HepG2 (cell line): ENCODE data around the gene ECEL1. TPM values are rescaled to one million over a fixed set of nuclear protein-coding genes. Genes with fewer than 3 reads are reported as not detected.

Experiments used
- ATAC-seq: fragments of 200-7000 bp; cut with Tn5 transposase; 3 replicates; pipeline ENCODE4 v1.9.1; 2020; ENCODE audit warnings: mild to moderate bottlenecking, moderate library complexity
- BruUV-seq: library from RNA; stranded (reverse); fragments of 400-500 nt; replicated peaks from 2 replicates; lab custom pipeline; 2021; lab: Mats Ljungman, UMichigan
- CTCF ChIA-PET: fragments of 300-600 bp; formaldehyde crosslinking; extraction: SDS; loops from one replicate; lab custom pipeline; 2021; ENCODE audit warnings: low total read pairs, inconsistent platforms, low intra/inter-chr PET ratio; lab: Yijun Ruan, JAX
- POLR2A ChIA-PET: fragments of 350-600 bp; sonication (Branson Sonifier 250); formaldehyde crosslinking; loops from one replicate; lab custom pipeline; 2020; ENCODE audit warnings: antibody characterized with exemption, inconsistent platforms; lab: Yijun Ruan, JAX
- DNase-seq: peaks from one replicate; pipeline ENCODE4 v3.0.0-alpha.2; 2015; ENCODE audit warnings: low spot score
- FAIRE-seq: peaks from 3 replicates; lab custom pipeline; 2011; peaks lifted over from hg19 to GRCh38; lab: Jason Lieb, UNC
- H2AFZ ChIP-seq: one replicate; pipeline ENCODE4 v1.6.1; 2011; ENCODE audit warnings: low read length, inconsistent platforms
- H3K27ac ChIP-seq: fragments of 300-600 bp; 3 replicates; pipeline ENCODE4 v1.8.0; 2011; ENCODE audit warnings: mixed run types, mild to moderate bottlenecking, mixed read lengths, low read length, inconsistent platforms; ENCODE audit not compliant: insufficient read depth; ENCODE audit errors: extremely low read length
- H3K27me3 ChIP-seq, 2 experiments: fragments of 200-600 bp in 1 of 2; 2 replicates in 1 of 2; 3 replicates in 1 of 2; pipeline versions ENCODE4 v1.6.0 to v1.8.0; 2011; ENCODE audit warnings: low read length in 2 of 2, mild to moderate bottlenecking in 2 of 2, moderate library complexity in 2 of 2, inconsistent platforms in 1 of 2; ENCODE audit not compliant: insufficient read depth in 2 of 2, control insufficient read depth in 1 of 2
- H3K36me3 ChIP-seq, 2 experiments: fragments of 200-600 bp in 1 of 2; replicated peaks in 1 of 2; 2 replicates in 1 of 2; 3 replicates in 1 of 2; pipeline versions ENCODE4 v1.5.1 to v1.8.0; 2011; ENCODE audit warnings: low read length in 2 of 2, inconsistent platforms in 1 of 2; ENCODE audit not compliant: insufficient read depth in 2 of 2, control insufficient read depth in 1 of 2
- H3K4me1 ChIP-seq: 2 replicates; pipeline ENCODE4 v1.5.1; 2012; ENCODE audit warnings: low read length, inconsistent platforms; ENCODE audit not compliant: insufficient read depth
- H3K4me2 ChIP-seq: 2 replicates; pipeline ENCODE4 v1.6.0; 2011; ENCODE audit warnings: low read depth, low read length, inconsistent platforms
- H3K4me3 ChIP-seq, 3 experiments: fragments of 200-600 bp in 1 of 3; sonication (generic), shearing (Covaris generic) in 1 of 3; replicated peaks in 1 of 3; 2 replicates each; pipeline ENCODE4 v1.5.1; 2011 to 2016; ENCODE audit warnings: low read length in 3 of 3, inconsistent platforms in 2 of 3, low read depth in 2 of 3, mild to moderate bottlenecking in 2 of 3, control low read depth in 1 of 3, mixed read lengths in 1 of 3; ENCODE audit not compliant: insufficient read depth in 1 of 3
- H3K79me2 ChIP-seq: one replicate; pipeline ENCODE4 v1.6.1; 2011; ENCODE audit warnings: low read length, inconsistent platforms; ENCODE audit not compliant: insufficient read depth
- H3K9ac ChIP-seq: 2 replicates; pipeline ENCODE4 v1.6.0; 2011; ENCODE audit warnings: mild to moderate bottlenecking, low read depth, low read length, inconsistent platforms; ENCODE audit not compliant: insufficient read depth
- H3K9me3 ChIP-seq: 2 replicates; pipeline ENCODE4 v1.5.1; 2012; ENCODE audit warnings: mild to moderate bottlenecking, low read length
- H4K20me1 ChIP-seq: 2 replicates; pipeline ENCODE4 v1.6.0; 2011; ENCODE audit warnings: inconsistent platforms, mild to moderate bottlenecking, low read length, moderate library complexity; ENCODE audit not compliant: insufficient read depth
- ETV6 ChIP-seq: sonication (generic); formaldehyde crosslinking; conservative IDR thresholded peaks from 2 replicates; pipeline ENCODE4 v1.4.0; 2020; ENCODE audit warnings: missing genetic modification reagents
- GLI4 ChIP-seq: sonication (generic); formaldehyde crosslinking; IDR thresholded peaks from 2 replicates; pipeline ENCODE4 v1.5.1; 2020; ENCODE audit warnings: missing genetic modification reagents, mild to moderate bottlenecking, moderate library complexity, borderline replicate concordance
- KDM3A ChIP-seq: IDR thresholded peaks from 2 replicates; pipeline ENCODE4 v1.6.1; 2018; ENCODE audit warnings: low read depth, missing compliant biosample characterization
- MAFK ChIP-seq, 2 experiments: IDR thresholded peaks in 1 of 2; conservative IDR thresholded peaks in 1 of 2; 2 replicates each; pipeline ENCODE4 v1.6.1; 2011; ENCODE audit warnings: improper control_type of control experiment in 2 of 2, low read length in 2 of 2
- MAZ ChIP-seq, 2 experiments: sonication (generic) in 1 of 2; formaldehyde crosslinking in 1 of 2; IDR thresholded peaks; 2 replicates each; pipeline versions ENCODE4 v1.5.0 to v1.6.1; 2012 to 2020; ENCODE audit warnings: low read depth in 2 of 2, mild to moderate bottlenecking in 2 of 2, borderline replicate concordance in 1 of 2, improper control_type of control experiment in 1 of 2, low read length in 1 of 2, missing genetic modification reagents in 1 of 2, moderate library complexity in 1 of 2
- NCOR1 ChIP-seq: fragments of 200-600 bp; sonication (generic); IDR thresholded peaks from 2 replicates; pipeline ENCODE4 v1.7.0; 2017; ENCODE audit warnings: antibody characterized with exemption, low read length, borderline replicate concordance
- RARA ChIP-seq: IDR thresholded peaks from 2 replicates; pipeline ENCODE4 v1.6.1; 2016; ENCODE audit warnings: missing genetic modification reagents, missing compliant biosample characterization
- SALL2 ChIP-seq: sonication (generic); formaldehyde crosslinking; IDR thresholded peaks from 2 replicates; pipeline ENCODE4 v1.8.1; 2023; ENCODE audit warnings: mild to moderate bottlenecking, missing genetic modification reagents, inconsistent platforms
- SOX6 ChIP-seq, 2 experiments: fragments of 450-650 bp in 1 of 2; sonication (generic) in 1 of 2; formaldehyde crosslinking in 1 of 2; IDR thresholded peaks; 2 replicates each; pipeline versions ENCODE4 v1.4.0 to v1.6.1; 2017 to 2020; ENCODE audit warnings: antibody characterized with exemption in 1 of 2, mild to moderate bottlenecking in 1 of 2, missing genetic modification reagents in 1 of 2
- ZBTB38 ChIP-seq: sonication (generic); formaldehyde crosslinking; IDR thresholded peaks from 2 replicates; pipeline ENCODE4 v1.5.1; 2020; ENCODE audit warnings: mild to moderate bottlenecking, missing genetic modification reagents
- ZNF12 ChIP-seq: sonication (generic); formaldehyde crosslinking; IDR thresholded peaks from 2 replicates; pipeline ENCODE4 v1.5.0; 2020; ENCODE audit warnings: missing genetic modification reagents
- ZNF160 ChIP-seq: sonication (generic); formaldehyde crosslinking; IDR thresholded peaks from 2 replicates; pipeline ENCODE4 v1.8.0; 2022; ENCODE audit warnings: mild to moderate bottlenecking, inconsistent platforms, missing genetic modification reagents
- ZNF678 ChIP-seq: sonication (generic); formaldehyde crosslinking; IDR thresholded peaks from 2 replicates; pipeline ENCODE4 v1.4.0; 2020; ENCODE audit warnings: mild to moderate bottlenecking, missing genetic modification reagents
- ZNF83 ChIP-seq: sonication (generic); formaldehyde crosslinking; IDR thresholded peaks from 2 replicates; pipeline ENCODE4 v1.4.0; 2020; ENCODE audit warnings: missing genetic modification reagents, mild to moderate bottlenecking, borderline replicate concordance
- ZSCAN20 ChIP-seq: sonication (generic); formaldehyde crosslinking; IDR thresholded peaks from 2 replicates; pipeline ENCODE4 v1.4.0; 2020; ENCODE audit warnings: missing genetic modification reagents, mild to moderate bottlenecking, borderline replicate concordance
- WGBS: methylation state at CpG from one replicate; pipeline ENCODE4 v1.1.6; 2017; ENCODE audit warnings: low lambda C conversion rate; 5-methylcytosine and 5-hydroxymethylcytosine counted together
- in situ Hi-C: cut with HindIII; loops from 2 replicates; pipeline ENCODE4 v1.10.0; 2017; ENCODE audit warnings: low pct_unique_long_range_greater_than_20kb; ENCODE audit not compliant: extremely low pct_ligation_motif_present
- intact Hi-C: fragments of 100-400 bp; cut with micrococcal nuclease; formaldehyde crosslinking; loops from one replicate; pipeline ENCODE4 v1.10.0; 2022; ENCODE audit not compliant: unreplicated experiment
- polyA plus RNA-seq, 8 experiments: library from polyadenylated mRNA; depleted of rRNA in 3 of 8; stranded (reverse) in 7 of 8; unstranded in 1 of 8; fragments of >200 nt; fragmentation: Illumina TruSeq in 4 of 8; extraction: Trizol in 4 of 8; gene quantifications; 2 replicates each; pipeline versions ENCODE4 v1.2.1 to v1.2.3, GENCODE V29; 2011 to 2016; ENCODE audit warnings: low read depth in 4 of 8, missing spikeins in 1 of 8, mixed read lengths in 1 of 8; ENCODE audit not compliant: insufficient read depth in 1 of 8
- total RNA-seq, 5 experiments: library from RNA; depleted of rRNA; stranded (reverse); fragments of >200 nt; fragmentation: Illumina TruSeq; extraction: Trizol; gene quantifications; 2 replicates each; pipeline ENCODE4 v1.2.3, GENCODE V29; 2016; ENCODE audit warnings: low read depth in 1 of 5
- TF ChIP-seq, protein P1 (sequence below): sonication (generic); formaldehyde crosslinking; IDR thresholded peaks from 2 replicates; pipeline ENCODE4 v1.4.0; 2020; ENCODE audit warnings: missing genetic modification reagents, borderline replicate concordance
- TF ChIP-seq, protein P2 (sequence below): sonication (generic); formaldehyde crosslinking; IDR thresholded peaks from 2 replicates; pipeline ENCODE4 v1.5.0; 2020; ENCODE audit warnings: missing genetic modification reagents
- TF ChIP-seq, protein P3 (sequence below): IDR thresholded peaks from 2 replicates; pipeline ENCODE4 v1.6.1; 2016; ENCODE audit warnings: low read depth, control low read depth

Gene ECEL1
- total and polyA plus RNA-seq, 2 of the 13 experiments (the other 11 are each of a cell fraction or from before 2014, with no cell fraction given), result not detected

DNA sequence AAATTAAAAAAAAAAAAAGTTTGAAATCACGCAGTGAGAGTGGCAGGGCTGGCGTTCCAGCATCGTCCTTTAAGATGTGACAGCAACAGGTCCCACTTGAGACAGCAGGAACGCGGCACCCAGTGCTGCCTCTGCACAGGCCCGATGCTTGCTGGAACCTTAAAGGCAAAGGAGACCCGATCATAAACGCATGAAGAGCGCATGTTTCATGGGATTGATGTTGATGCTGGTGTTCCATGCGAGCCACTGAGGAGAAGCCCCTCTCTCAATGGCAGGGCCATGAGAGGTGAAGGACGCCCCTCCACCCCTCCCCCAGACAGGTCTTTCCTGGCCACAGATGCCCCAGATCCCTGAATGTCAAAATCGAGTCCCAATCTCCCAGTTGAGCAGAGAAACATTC lies 49.5 kb downstream of the ECEL1 start:
- peaks cover 25 to 47% of the 10 kb centered on the region in 2 experiments for H3K27me3 ChIP-seq
- no TSS peak for BruUV-seq
- WGBS, result 9% methylated on average over 8 of the region's 12 CpGs
- no peak for ATAC-seq
- no peak overlapping the region for H3K9ac ChIP-seq
- no peak for DNase-seq
- H4K20me1 ChIP-seq, result no peaks in the 10 kb centered on the region
- H3K79me2 ChIP-seq, result no peaks in the 10 kb centered on the region
- H3K4me3 ChIP-seq, result no peak overlapping the region
- H2AFZ ChIP-seq, result no peak overlapping the region
- no peaks in the 10 kb centered on the region for H3K9me3 ChIP-seq
- no peak overlapping the region for H3K27ac ChIP-seq
- intact Hi-C loops, result no loop called here
- POLR2A ChIA-PET, result no interaction called here
- peaks cover 7% of the 10 kb centered on the region for H3K4me1 ChIP-seq
- TF ChIP-seq NCOR1 (no peak), SALL2 (CRISPR knock-in tag) (no peak), ZNF83 (no peak), RARA (no peak), KDM3A (CRISPR knock-in tag) (no peak), GLI4 (CRISPR knock-in tag) (no peak), ETV6 (CRISPR knock-in tag) (no peak), ZBTB38 (CRISPR knock-in tag) (no peak), ZNF160 (CRISPR knock-in tag) (no peak), MAZ (IDR thresholded peaks at IDR 0.05; ENCODE audit: borderline replicate concordance, low read depth, low read length) (no peak), MAZ (CRISPR knock-in tag; IDR thresholded peaks at IDR 0.05; ENCODE audit: low read depth) (no peak), ZNF678 (no peak), ZSCAN20 (CRISPR knock-in tag) (no peak), MAFK (conservative IDR thresholded peaks at IDR 0.05 in 1 of 2, IDR thresholded peaks at IDR 0.05 in 1 of 2; ENCODE audit: low read length in 2 of 2) (no peak), ZNF12 (no peak), SOX6 (IDR thresholded peaks at IDR 0.05) (no peak), SOX6 (CRISPR knock-in tag; IDR thresholded peaks at IDR 0.05) (no peak)
- TF ChIP-seq, protein P1, sequence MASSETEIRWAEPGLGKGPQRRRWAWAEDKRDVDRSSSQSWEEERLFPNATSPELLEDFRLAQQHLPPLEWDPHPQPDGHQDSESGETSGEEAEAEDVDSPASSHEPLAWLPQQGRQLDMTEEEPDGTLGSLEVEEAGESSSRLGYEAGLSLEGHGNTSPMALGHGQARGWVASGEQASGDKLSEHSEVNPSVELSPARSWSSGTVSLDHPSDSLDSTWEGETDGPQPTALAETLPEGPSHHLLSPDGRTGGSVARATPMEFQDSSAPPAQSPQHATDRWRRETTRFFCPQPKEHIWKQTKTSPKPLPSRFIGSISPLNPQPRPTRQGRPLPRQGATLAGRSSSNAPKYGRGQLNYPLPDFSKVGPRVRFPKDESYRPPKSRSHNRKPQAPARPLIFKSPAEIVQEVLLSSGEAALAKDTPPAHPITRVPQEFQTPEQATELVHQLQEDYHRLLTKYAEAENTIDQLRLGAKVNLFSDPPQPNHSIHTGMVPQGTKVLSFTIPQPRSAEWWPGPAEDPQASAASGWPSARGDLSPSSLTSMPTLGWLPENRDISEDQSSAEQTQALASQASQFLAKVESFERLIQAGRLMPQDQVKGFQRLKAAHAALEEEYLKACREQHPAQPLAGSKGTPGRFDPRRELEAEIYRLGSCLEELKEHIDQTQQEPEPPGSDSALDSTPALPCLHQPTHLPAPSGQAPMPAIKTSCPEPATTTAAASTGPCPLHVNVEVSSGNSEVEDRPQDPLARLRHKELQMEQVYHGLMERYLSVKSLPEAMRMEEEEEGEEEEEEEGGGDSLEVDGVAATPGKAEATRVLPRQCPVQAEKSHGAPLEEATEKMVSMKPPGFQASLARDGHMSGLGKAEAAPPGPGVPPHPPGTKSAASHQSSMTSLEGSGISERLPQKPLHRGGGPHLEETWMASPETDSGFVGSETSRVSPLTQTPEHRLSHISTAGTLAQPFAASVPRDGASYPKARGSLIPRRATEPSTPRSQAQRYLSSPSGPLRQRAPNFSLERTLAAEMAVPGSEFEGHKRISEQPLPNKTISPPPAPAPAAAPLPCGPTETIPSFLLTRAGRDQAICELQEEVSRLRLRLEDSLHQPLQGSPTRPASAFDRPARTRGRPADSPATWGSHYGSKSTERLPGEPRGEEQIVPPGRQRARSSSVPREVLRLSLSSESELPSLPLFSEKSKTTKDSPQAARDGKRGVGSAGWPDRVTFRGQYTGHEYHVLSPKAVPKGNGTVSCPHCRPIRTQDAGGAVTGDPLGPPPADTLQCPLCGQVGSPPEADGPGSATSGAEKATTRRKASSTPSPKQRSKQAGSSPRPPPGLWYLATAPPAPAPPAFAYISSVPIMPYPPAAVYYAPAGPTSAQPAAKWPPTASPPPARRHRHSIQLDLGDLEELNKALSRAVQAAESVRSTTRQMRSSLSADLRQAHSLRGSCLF (CRISPR knock-in tag), result no peak
- TF ChIP-seq, protein P2, sequence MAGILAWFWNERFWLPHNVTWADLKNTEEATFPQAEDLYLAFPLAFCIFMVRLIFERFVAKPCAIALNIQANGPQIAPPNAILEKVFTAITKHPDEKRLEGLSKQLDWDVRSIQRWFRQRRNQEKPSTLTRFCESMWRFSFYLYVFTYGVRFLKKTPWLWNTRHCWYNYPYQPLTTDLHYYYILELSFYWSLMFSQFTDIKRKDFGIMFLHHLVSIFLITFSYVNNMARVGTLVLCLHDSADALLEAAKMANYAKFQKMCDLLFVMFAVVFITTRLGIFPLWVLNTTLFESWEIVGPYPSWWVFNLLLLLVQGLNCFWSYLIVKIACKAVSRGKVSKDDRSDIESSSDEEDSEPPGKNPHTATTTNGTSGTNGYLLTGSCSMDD, result no peak
- TF ChIP-seq, protein P3, sequence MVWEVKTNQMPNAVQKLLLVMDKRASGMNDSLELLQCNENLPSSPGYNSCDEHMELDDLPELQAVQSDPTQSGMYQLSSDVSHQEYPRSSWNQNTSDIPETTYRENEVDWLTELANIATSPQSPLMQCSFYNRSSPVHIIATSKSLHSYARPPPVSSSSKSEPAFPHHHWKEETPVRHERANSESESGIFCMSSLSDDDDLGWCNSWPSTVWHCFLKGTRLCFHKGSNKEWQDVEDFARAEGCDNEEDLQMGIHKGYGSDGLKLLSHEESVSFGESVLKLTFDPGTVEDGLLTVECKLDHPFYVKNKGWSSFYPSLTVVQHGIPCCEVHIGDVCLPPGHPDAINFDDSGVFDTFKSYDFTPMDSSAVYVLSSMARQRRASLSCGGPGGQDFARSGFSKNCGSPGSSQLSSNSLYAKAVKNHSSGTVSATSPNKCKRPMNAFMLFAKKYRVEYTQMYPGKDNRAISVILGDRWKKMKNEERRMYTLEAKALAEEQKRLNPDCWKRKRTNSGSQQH (CRISPR knock-in tag), result no peak
- TF ChIP-seq, all 625 proteins: peak for 0
- CTCF ChIA-PET, result no interaction called here
- in situ Hi-C loops, result no loop called here
- H3K36me3 ChIP-seq, result no peaks in the 10 kb centered on the region
- no peak for FAIRE-seq
- H3K4me2 ChIP-seq, result no peak overlapping the region
